GM12872 (cell line): ENCODE data around the gene OR6A2.

Experiments used
- TF ChIP-seq, protein P1 (sequence below): IDR thresholded peaks from 3 replicates; pipeline ENCODE4 v1.5.1; 2011; ENCODE audit warnings: low read depth, mild to moderate bottlenecking, low read length, moderate library complexity; ENCODE audit not compliant: insufficient read depth

The OR6A2 gene

DNA sequence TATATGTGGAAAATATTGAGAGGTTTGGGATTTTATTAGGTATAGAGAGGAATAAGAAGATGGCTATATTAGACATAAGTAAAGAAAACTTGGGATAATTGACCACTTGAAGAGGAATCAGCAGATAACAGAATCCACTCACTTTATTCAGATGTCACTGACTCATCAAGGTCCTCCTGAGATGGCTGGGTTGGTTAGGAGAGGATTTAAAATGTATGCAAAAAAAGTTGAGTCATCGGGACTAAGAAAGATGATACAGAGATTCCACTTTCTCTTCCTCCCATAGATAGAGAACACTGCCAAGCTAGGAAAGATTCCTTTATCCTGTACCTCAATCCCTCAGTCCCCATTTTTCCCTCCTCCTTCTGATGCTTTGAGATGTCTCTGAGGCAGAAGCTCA, at the start of gene OR6A2:
Gene OR6A2, minus strand, starts transcription at position 288 of the 400 bp plus-strand sequence. CDS start 3,981 bp downstream, outside the sequence.
- TF ChIP-seq, protein P1, sequence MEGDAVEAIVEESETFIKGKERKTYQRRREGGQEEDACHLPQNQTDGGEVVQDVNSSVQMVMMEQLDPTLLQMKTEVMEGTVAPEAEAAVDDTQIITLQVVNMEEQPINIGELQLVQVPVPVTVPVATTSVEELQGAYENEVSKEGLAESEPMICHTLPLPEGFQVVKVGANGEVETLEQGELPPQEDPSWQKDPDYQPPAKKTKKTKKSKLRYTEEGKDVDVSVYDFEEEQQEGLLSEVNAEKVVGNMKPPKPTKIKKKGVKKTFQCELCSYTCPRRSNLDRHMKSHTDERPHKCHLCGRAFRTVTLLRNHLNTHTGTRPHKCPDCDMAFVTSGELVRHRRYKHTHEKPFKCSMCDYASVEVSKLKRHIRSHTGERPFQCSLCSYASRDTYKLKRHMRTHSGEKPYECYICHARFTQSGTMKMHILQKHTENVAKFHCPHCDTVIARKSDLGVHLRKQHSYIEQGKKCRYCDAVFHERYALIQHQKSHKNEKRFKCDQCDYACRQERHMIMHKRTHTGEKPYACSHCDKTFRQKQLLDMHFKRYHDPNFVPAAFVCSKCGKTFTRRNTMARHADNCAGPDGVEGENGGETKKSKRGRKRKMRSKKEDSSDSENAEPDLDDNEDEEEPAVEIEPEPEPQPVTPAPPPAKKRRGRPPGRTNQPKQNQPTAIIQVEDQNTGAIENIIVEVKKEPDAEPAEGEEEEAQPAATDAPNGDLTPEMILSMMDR = no peak

DNA sequence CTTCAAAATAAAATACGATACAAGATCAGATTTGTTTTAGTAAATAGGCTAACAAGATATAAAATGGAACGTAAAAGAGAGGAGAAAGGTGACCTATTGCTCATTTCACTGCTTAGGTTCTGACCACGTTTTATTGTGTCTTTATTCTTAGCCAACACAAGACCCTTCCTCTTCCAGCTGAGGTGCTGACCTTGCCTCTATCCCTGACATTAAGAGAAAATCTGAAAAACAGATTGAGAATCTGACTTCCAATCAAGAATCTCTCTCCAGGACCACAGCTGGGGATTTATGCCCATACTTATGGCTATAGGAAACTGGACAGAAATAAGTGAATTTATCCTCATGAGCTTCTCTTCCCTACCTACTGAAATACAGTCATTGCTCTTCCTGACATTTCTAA, 45.9 kb upstream of the OR6A2 start, which contains the start of gene OR10A5:
Gene OR10A5, plus strand, starts transcription at position 301 of the 400 bp plus-strand sequence. Its CDS starts 0 bp downstream, at position 301.
- TF ChIP-seq, protein P1 = no peak

GRCh38 chr11:6844356-6844755, 44.9 kb upstream of the OR6A2 start:
- TF ChIP-seq, protein P1 = no peak

GRCh38 chr11:6843670-6844069, 44.2 kb upstream of the OR6A2 start:
- TF ChIP-seq, protein P1 = no peak

GRCh38 chr11:6841694-6842093, 42.2 kb upstream of the OR6A2 start:
- TF ChIP-seq, protein P1 = no peak

- TF ChIP-seq, protein P1 = no peak
Observed at GRCh38 chr11:6834021-6834420, 34.5 kb upstream of the OR6A2 start.

DNA sequence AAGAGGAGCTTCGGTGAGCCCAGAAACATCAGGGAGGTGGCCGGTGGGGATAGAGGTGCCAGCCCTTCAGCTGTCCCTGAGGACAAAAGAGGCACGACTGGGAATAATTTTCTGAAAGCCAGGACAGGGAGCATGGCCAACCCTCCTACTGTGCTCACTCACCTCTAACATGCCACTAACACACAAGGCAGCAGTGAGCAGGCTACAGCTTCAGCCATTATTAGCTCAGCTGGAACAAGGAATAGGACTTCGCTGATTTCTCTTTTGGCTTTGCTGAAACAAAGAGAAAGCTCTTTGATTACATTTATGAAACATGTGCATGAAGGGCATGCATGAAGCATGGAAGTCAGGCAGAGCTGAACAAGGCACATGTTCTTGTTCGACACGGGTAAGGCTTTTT, 33.9 kb upstream of the OR6A2 start:
- TF ChIP-seq, protein P1 = no peak
